ENCODE measurements around the gene TMEM115.

The TMEM115 gene

DNA sequence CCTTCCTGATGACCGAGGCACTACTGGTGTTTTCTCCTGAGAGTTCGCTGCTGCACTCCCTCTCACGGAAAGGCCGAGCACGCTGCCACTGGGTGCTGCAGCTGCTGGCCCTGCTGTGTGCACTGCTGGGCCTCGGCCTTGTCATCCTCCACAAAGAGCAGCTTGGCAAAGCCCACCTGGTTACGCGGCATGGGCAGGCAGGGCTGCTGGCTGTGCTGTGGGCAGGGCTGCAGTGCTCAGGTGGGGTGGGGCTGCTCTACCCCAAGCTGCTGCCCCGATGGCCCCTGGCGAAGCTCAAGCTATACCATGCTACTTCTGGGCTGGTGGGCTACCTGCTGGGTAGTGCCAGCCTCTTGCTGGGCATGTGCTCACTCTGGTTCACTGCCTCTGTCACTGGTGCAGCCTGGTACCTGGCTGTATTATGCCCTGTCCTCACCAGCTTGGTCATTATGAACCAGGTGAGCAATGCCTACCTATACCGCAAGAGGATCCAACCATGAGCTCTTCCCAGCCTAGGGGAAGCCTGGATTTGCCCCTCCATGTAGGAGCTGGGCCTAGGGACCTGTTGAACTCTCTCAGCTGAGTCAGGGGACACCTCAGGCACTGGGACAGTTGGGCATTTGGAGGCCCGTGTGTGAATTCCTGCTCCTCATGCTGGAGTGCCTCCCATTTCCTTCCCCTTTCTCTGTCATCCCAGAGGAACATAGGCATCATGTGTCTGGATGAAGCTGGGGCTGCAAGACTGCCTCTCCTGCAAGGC lies 5.9 kb downstream of the TMEM115 start:
- DNase-seq (ENCODE audit: low read depth in 2 of 3, low spot score in 2 of 3), result no peak

DNA sequence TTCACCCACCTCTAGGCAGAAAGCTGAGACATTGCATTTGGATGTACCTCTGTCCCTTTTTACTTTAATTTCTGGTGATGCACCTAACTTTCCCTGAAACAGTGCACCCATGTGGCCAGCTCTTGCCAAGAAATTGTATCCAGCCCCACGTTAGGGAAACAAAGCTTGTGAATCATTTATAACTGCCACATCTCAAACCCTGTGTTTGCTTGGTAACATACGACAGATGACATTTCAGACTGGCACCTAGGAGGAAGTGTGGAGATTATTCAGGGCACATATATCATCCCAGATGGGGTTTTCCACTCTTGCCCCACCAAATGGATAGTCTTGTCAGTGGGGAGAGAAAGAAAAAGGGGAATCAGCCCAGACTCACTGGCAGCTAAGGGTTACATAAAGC lies 6.5 kb downstream of the TMEM115 start:
- no peak for DNase-seq (ENCODE audit: low read depth in 2 of 3, low spot score in 2 of 3)

DNA sequence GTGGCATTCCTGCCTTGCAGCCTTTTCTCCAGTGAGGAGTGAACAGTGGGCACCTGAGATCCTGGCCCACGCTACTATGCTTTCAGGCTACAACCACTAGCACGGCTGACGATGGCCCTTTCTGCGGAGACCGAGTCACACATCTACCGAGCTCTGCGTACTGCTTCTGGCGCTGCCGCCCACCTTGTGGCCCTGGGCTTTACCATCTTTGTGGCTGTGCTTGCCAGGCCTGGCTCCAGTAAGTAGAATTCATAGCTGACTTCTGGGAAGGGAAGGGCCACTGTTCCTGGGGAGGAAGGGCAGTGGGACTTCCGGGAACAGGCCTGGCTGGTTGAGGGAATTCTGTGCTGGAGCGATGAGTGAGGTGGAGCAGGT lies 8.0 kb downstream of the TMEM115 start:
- DNase-seq (ENCODE audit: low read depth in 2 of 3, low spot score in 2 of 3), result no peak

DNA sequence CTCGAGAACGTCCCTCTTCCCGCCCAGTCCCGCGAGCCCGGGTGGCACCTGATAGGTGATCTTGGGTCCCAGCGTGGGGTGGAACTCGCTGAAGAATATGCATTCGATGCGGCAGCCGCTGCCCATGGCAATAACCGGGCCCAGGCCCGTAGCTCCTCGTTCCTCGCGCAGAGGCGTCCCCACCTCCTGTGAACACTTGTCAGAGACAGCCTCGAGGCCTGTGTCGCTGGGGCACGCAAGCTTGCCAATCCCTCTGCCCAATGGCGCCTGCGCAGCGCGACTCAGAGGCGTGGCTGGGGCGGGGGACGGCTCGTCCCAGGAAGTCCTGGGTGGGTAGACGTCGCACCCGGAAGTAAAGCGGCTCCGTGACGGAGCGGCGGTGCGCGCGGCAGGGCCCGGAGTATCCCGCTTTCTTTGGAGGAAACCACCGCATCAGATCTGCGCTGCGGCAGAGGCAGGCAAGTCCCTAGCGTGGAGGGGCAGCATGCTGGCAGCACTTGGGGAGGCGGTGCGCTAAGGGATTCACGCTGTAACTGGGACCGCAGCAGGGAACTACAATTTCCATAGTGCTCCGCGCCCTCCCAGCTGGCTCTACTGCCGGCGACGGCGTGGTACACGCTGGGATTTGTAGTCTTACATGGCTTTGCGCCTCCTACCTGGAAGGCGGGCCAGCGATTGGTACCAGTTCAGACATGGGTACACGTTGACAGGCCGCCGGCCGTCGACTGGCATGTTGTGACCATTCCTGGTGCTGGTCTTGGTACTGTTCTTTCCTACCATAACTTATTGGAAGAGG lies 8.6 kb downstream of the TMEM115 start, which contains the start of the genes CYB561D2 and NPRL2:
Gene CYB561D2 (plus strand): TSS at position 336 of the 796 bp plus-strand sequence. CDS start 572 bp downstream, outside the sequence.
Gene NPRL2 (minus strand): TSS at position 249 of the 796 bp plus-strand sequence. CDS start 123 bp downstream, at position 126.
- DNase-seq (ENCODE audit: low read depth in 2 of 3, low spot score in 2 of 3), result peak; percentile 95 to 99 (median 97)

GRCh38 chr3:50350213-50350526 lies 9.2 kb downstream of the TMEM115 start:
- no peak for DNase-seq (ENCODE audit: low read depth in 2 of 3, low spot score in 2 of 3)

DNA sequence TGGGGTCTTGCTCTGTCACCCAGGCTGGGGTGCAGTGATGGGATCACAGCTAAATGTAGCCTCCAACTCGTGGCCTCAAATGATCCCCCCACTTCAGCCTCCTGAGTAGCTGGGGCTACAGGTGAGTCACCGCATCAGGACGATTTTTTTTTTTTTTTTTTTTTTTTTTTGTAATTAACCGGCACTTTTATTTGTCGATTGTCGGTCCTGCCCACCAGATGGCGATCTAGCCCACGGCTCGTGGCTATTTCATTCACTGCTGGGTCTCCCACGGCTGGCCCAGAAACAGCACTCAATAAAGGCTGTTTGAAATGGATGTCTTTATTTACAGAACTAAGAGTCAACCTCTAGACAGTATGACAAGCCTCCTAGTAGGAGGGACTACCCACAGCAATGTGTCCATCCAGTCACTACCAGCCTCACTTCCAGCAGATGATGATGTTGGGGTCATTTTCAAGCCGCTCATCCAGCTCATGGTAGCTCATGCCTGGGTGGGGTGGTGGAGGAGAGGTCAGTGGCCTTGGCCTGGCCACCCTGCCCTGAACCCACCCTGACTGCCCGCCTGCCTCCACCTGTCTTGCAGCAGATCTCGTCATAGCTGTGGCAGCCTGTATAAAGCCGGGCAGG lies 12.0 kb downstream of the TMEM115 start:
- no peak for DNase-seq (ENCODE audit: low read depth in 2 of 3, low spot score in 2 of 3)

DNA sequence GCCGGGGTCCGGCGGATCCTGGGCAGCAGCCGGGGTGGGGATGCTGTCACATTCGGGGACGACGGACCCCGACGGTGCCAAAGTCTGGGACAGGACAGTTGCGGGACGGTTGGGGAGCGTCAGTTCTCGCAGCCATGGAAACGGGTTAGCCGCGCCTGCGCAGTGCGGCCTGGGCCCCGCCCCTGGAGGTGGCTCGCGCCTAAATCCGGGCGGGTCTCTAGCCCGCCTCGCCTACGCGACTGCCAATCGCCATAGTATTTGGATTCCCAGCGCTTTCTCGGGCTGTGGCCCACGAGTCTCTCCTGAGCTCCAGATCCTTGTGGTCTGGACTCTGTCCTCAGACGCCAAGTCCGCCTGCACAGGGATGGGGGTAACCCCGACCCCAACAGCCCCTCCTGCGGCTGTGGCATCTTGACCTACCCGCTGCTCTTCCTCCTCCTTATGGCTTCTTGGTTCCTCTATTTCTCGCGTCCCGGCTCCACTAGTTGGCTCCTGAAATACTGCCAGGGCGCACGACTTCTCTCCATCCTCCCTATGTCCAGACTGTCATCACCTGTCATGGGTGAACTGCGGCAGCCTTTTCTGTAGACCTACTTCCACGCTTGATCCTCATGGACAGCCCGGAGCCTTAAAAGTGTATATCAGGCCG lies 13.6 kb downstream of the TMEM115 start, which contains the start of gene ZMYND10:
Gene ZMYND10 (minus strand): TSS at position 147 of the 649 bp plus-strand sequence. CDS start 153 bp downstream, outside the sequence.
- peak in 1 of 3 experiments; percentile 57 for DNase-seq (ENCODE audit: low read depth in 2 of 3, low spot score in 2 of 3)

DNA sequence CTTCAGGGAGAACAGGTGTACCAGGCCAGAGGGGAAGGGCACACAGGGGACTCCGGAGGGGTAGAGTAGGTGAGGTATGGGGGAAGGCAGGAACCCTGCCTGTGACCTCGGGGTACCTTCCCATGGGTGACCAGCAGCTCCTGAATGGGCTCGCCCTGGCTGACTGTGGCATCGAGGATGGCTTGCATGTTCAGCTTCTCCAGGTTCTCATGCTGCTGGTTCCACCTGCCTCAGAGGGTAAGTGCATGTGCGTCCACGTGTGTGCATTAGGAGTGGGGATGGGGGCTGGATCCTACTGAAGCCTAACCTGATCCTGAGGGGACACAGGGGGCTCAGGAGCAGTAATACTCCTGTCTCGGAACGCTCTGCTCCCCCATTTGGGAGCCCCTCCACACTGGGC lies 14.3 kb downstream of the TMEM115 start:
- DNase-seq (ENCODE audit: low read depth in 2 of 3, low spot score in 2 of 3), result no peak

- no peak for DNase-seq (ENCODE audit: low read depth in 2 of 3, low spot score in 2 of 3)
These were observed 16.3 kb downstream of the TMEM115 start for GRCh38 chr3:50342813-50343633.

DNA sequence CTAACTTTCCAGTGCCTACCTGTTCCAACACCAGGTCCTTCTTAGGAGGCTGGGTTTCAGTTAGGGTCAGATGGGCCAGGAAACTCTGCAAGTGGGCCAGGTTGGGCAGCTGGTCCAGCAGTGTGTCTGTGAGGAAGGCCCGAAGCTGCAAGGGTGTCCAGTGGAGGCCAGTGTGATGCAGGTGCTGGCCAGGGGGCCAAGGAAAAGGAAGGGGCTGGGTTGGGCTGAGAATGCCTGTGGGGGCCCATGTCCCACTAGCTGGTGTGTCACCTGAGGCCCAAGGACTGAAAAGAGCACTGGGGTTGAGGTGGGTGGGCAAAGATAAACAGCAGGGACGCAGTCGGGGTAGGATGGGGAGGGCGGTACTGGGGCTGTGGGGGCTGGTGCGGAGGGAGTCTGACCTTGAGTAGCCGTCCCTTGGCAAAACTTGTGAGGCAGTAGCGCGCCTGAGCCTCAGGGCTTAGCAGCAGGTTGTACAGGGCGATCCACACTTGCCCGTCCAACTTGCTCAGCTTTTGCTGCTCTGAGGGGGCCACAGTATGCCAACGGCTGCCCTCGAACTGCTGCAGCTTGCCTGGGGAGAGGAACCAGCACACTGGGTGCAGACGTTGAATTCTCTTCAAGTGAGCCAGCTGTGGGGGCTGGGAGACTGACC lies 17.2 kb downstream of the TMEM115 start:
- no peak for DNase-seq (ENCODE audit: low read depth in 2 of 3, low spot score in 2 of 3)

DNA sequence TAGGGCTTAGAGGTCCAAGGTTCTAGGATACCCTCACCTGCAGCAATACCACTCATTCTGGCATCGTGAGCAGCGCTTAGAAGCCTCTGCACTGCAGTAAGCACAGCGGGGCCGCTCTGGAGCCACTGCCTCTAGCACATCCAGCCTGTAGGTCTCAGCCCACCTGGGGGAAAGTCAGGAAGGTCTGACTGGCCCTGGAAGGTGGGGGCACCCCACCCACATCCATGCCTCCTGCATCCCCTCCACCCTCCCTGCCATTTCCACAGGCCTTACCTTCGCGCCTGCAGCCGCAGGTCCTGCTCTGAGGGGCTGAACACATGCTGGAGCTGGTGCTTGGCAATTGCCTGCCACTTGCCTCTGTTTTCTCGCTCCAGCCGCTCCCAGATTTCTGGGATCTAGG lies 17.8 kb downstream of the TMEM115 start:
- no peak for DNase-seq (ENCODE audit: low read depth in 2 of 3, low spot score in 2 of 3)

GRCh38 chr3:50340448-50341329 lies 18.6 kb downstream of the TMEM115 start, which contains the start of gene RASSF1:
Gene RASSF1 (minus strand): TSS chr3:50340836. CDS start chr3:50340805, 31 bp downstream.
- DNase-seq (ENCODE audit: low read depth in 2 of 3, low spot score in 2 of 3), result peak; percentile 49 to 70 (median 54)

DNA sequence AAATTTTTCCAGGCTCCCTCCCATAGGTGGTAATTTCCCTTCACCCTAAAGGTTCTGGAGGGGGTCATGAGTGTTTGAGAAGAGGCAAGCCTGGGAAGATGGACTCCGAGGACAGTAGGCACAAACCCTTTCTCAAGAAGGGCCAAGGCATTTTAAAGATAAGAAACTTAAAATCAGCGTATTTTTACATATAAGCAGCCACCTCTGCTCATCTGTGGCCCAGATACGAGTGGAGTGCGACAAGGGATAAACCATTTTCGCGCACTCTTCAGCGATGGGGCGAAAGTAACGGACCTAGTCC lies 19.2 kb downstream of the TMEM115 start:
- no peak for DNase-seq (ENCODE audit: low read depth in 2 of 3, low spot score in 2 of 3)

GRCh38 chr3:50339485-50340146 lies 19.7 kb downstream of the TMEM115 start:
- no peak for DNase-seq (ENCODE audit: low read depth in 2 of 3, low spot score in 2 of 3)

DNA sequence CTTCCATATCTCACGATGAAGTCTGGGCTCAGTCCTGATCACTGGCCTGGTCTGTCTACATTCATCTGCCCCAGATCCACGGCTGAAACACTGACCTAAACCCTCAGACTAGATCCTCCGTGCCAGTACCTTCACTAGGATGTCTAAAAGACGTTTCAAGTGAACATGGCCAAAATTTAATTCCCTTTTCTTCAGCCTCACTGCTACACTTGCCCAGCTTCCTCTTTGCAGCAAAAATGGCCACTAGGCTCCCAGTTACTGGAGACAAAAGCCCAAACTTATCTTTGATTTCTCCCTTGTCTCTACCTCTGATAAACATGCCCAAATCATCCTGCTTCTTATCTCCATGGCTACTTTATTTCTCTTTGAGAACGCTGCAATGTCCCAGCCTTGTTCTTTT lies 20.4 kb downstream of the TMEM115 start:
- no peak for DNase-seq (ENCODE audit: low read depth in 2 of 3, low spot score in 2 of 3)

DNA sequence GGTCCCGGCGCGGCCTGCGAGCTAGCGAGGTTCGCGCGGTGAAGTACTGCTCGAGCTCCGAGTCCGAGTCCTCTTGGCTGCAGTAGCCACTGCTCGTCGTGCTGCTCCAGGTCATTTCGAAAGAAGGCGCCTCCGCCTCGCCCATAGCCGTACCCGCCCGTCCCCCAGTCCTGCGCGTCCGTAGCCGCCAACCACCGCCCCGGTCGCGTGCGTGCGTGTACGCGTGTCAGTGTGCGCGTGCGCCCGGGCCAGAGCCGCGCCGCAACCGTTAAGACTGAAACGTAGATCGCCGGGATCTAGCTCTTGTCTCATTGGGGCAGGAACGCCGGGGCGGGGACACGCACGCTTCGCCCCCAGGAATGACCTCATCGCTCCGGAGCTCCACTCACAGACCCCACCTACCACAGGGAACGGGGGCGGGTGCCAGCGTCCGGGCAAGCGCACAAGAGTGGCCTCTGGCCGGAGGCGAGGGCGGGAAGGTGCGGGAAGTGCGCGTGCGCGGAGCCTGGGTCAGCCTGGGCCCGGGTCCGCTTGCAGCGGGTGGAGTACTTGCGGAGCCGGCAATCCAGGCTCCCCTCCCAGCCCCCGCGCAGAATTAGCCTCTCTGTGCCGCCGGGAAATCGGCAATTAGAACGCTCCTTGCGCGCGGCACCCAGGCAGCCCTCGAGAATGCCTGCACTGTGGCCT lies 22.0 kb downstream of the TMEM115 start:
- peak; percentile 87 to 94 (median 90) for DNase-seq (ENCODE audit: low read depth in 2 of 3, low spot score in 2 of 3)

- no peak for DNase-seq (ENCODE audit: low read depth in 2 of 3, low spot score in 2 of 3)
These were observed 22.7 kb downstream of the TMEM115 start for GRCh38 chr3:50336452-50337174.
